ENCODE data around the gene BANF1.

GRCh38 chr11:65958774-65959420, 43.4 kb upstream of the BANF1 start:
- TF ChIP-seq RBBP5 (conservative IDR thresholded peaks at IDR 0.05) (no peak), CTCF (IDR thresholded peaks at IDR 0.05 in 2 of 3, conservative IDR thresholded peaks at IDR 0.05 in 1 of 3; ENCODE audit: control insufficient read depth in 2 of 3, extremely low read depth in 1 of 3, insufficient read depth in 1 of 3, low read depth in 3 of 3, low read length in 3 of 3) (no peak), KDM1A (IDR thresholded peaks at IDR 0.05; ENCODE audit: borderline replicate concordance) (no peak), REST (IDR thresholded peaks at IDR 0.05; ENCODE audit: low read depth, low read length) (no peak), PBX3 (IDR thresholded peaks at IDR 0.05; ENCODE audit: insufficient replicate concordance, low read depth, low read length) (no peak), ZBED1 (IDR thresholded peaks at IDR 0.05; ENCODE audit: borderline replicate concordance) (no peak), TCF12 (IDR thresholded peaks at IDR 0.05; ENCODE audit: low read depth, low read length) (no peak), CBX3 (IDR thresholded peaks at IDR 0.05; ENCODE audit: borderline replicate concordance, low read depth) (no peak), USF1 (IDR thresholded peaks at IDR 0.05; ENCODE audit: borderline replicate concordance, extremely low read length, insufficient read depth, low read depth, low read length) (no peak), GATAD2B (conservative IDR thresholded peaks at IDR 0.05; ENCODE audit: low read depth) (no peak), TARDBP (IDR thresholded peaks at IDR 0.05; ENCODE audit: borderline replicate concordance) (no peak), ATF7 (IDR thresholded peaks at IDR 0.05; ENCODE audit: low read depth) (no peak)
